ENCODE measurements around the gene IARS2. TPM values are rescaled to one million over a fixed set of nuclear protein-coding genes. Genes with fewer than 3 reads are reported as not detected.

Gene IARS2
- total RNA-seq, 3 donors from 2014 or later (not counting 1 experiment from before 2014, with no cell fraction given), result 27.5 to 35.0 (median 34.0) TPM

DNA sequence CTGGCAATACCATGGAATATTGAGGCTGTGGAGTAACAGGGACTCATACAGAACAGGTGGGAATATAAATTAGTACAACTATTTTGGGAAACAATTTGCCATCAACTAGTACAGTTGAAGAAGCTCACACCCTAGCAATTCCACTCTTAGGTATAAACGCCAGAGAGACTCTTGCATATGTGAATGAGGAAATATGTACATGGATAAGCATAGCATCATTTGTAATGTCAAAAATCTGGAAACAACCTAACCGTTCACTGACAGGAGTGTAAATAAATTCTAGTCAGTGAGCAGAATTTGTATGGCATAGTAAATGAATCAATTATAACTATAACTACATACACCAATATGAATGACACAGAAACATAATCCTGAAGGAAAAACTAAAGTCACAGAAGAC is 94.6 kb downstream of the IARS2 start:
- Histone ChIP-seq H3K27ac (ENCODE audit: low read length) (no peak overlapping the region), H3K4me1 (ENCODE audit: control insufficient read depth, insufficient read depth, low read length) (no peaks in the 10 kb centered on the region), H3K36me3 (ENCODE audit: control insufficient read depth, insufficient read depth, low read length) (peaks cover 76% of the 10 kb centered on the region), H3K4me3 (ENCODE audit: low read length) (no peak overlapping the region), H3K27me3 (ENCODE audit: control insufficient read depth, insufficient read depth, low read length) (no peaks in the 10 kb centered on the region), H3K9me3 (ENCODE audit: control insufficient read depth, insufficient read depth, low read length) (no peaks in the 10 kb centered on the region)
- no peaks in the 10 kb centered on the region for H3K4me1 Mint-ChIP-seq
- TF ChIP-seq, protein P1, sequence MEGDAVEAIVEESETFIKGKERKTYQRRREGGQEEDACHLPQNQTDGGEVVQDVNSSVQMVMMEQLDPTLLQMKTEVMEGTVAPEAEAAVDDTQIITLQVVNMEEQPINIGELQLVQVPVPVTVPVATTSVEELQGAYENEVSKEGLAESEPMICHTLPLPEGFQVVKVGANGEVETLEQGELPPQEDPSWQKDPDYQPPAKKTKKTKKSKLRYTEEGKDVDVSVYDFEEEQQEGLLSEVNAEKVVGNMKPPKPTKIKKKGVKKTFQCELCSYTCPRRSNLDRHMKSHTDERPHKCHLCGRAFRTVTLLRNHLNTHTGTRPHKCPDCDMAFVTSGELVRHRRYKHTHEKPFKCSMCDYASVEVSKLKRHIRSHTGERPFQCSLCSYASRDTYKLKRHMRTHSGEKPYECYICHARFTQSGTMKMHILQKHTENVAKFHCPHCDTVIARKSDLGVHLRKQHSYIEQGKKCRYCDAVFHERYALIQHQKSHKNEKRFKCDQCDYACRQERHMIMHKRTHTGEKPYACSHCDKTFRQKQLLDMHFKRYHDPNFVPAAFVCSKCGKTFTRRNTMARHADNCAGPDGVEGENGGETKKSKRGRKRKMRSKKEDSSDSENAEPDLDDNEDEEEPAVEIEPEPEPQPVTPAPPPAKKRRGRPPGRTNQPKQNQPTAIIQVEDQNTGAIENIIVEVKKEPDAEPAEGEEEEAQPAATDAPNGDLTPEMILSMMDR (IDR thresholded peaks at IDR 0.05), result no peak
- no peaks in the 10 kb centered on the region for H3K9me3 Mint-ChIP-seq
- no peaks in the 10 kb centered on the region for H3K27me3 Mint-ChIP-seq (ENCODE audit: low read depth in 2 of 2)
- intact Hi-C loops (cut with micrococcal nuclease), result no loop called here
- H3K27ac Mint-ChIP-seq, result no peak overlapping the region
- ATAC-seq, result no peak
- no peak for DNase-seq
- WGBS (ENCODE audit: insufficient coverage), result 100% methylated on average over 1 of the region's 2 CpGs
- peaks cover 14% of the 10 kb centered on the region for H3K36me3 Mint-ChIP-seq
- no peak overlapping the region for H3K4me3 Mint-ChIP-seq

DNA sequence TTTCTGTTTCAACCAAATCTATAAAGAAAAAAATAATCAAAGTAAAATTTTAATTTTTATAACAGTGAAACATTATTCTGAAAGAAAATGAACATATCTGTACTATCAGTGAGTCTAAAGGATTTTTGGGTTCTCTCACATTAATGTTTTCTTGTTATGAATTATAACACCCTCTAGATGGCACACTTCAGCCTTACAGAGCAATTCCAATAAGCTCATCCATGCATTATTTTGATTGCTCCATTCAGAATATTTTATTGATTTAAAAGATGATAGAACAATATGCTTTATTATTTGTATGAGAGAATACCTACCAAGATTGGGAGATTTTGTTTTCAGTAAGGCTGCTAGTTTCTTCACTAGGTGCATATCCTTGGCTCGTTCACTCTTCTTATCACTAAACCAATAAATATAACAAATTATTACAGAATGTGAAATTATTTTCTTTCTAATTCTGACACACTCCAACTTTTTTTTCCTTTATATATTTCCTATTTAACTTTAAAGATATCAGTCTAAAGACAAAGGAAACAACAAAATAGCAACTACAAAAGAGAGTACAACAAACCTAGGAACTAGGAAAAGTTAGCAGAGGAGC is 95.9 kb downstream of the IARS2 start:
- TF ChIP-seq, protein P1 (IDR thresholded peaks at IDR 0.05), result peak; percentile 42

DNA sequence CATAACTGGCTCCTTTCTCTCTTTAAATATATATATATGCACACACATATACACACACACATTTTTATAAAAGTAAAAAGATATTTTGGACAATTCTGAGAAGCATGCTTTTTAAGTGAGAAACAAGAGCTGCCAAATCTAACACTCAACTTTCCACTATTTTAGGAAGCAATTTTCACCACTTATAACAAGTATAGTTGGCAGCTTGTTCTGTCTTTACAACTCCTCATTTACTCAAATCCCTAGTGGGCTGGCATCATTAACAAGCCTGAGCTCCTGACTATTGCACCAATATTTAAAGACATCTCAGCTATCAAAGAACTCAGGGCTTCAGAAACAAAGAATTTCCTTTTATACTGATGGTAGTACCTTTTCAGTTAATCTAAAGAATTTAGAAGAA is 101.8 kb downstream of the IARS2 start:
- Mint-ChIP-seq H3K4me3 (no peak overlapping the region), H3K36me3 (peaks cover 7% of the 10 kb centered on the region), H3K4me1 (no peaks in the 10 kb centered on the region), H3K9me3 (no peaks in the 10 kb centered on the region), H3K27ac (no peak overlapping the region), H3K27me3 (ENCODE audit: low read depth in 2 of 2) (no peaks in the 10 kb centered on the region)
- no peak for DNase-seq
- intact Hi-C loops (cut with micrococcal nuclease), result no loop called here
- TF ChIP-seq, protein P1 (IDR thresholded peaks at IDR 0.05), result no peak
- Histone ChIP-seq H3K27me3 (ENCODE audit: control insufficient read depth, insufficient read depth, low read length) (no peaks in the 10 kb centered on the region), H3K4me3 (ENCODE audit: low read length) (no peak overlapping the region), H3K9me3 (ENCODE audit: control insufficient read depth, insufficient read depth, low read length) (no peaks in the 10 kb centered on the region), H3K27ac (ENCODE audit: low read length) (no peak overlapping the region), H3K36me3 (ENCODE audit: control insufficient read depth, insufficient read depth, low read length) (peaks cover 65% of the 10 kb centered on the region), H3K4me1 (ENCODE audit: control insufficient read depth, insufficient read depth, low read length) (no peaks in the 10 kb centered on the region)
- no peak for ATAC-seq

More for the DNA sequence above, 95.9 kb downstream of the IARS2 start:
- H3K4me1 ChIP-seq (ENCODE audit: control insufficient read depth, insufficient read depth, low read length), result no peaks in the 10 kb centered on the region
- Mint-ChIP-seq H3K27ac (no peak overlapping the region), H3K36me3 (peaks cover 18% of the 10 kb centered on the region), H3K4me3 (no peak overlapping the region), H3K9me3 (no peaks in the 10 kb centered on the region), H3K4me1 (no peaks in the 10 kb centered on the region), H3K27me3 (ENCODE audit: low read depth in 2 of 2) (no peaks in the 10 kb centered on the region)
- no peak overlapping the region for H3K27ac ChIP-seq (ENCODE audit: low read length)
- ATAC-seq (no peak), DNase-seq (peak in 1 of 2 donors; percentile 36)
- no peak overlapping the region for H3K4me3 ChIP-seq (ENCODE audit: low read length)
- WGBS (ENCODE audit: insufficient coverage), result no CpG with 5 or more reads among the region's 1 CpG
- intact Hi-C loops (cut with micrococcal nuclease), result no loop called here
- H3K9me3 ChIP-seq (ENCODE audit: control insufficient read depth, insufficient read depth, low read length), result no peaks in the 10 kb centered on the region
- H3K36me3 ChIP-seq (ENCODE audit: control insufficient read depth, insufficient read depth, low read length), result peaks cover 82% of the 10 kb centered on the region
- no peaks in the 10 kb centered on the region for H3K27me3 ChIP-seq (ENCODE audit: control insufficient read depth, insufficient read depth, low read length)

Other genes starting within 250 kb of the IARS2 start
- not detected for gene SLC30A10, start 165.6 kb upstream of the IARS2 start, total RNA-seq
- gene EPRS1, start 47.6 kb upstream of the IARS2 start, total RNA-seq, result 10 to 100 TPM; 46.8 to 61.2 (median 47.4) TPM
- 10 to 100 TPM in 1 of 3 donors, 1 to 10 TPM in 2; 8.8 to 11.6 (median 8.9) TPM for gene BPNT1, start 4.3 kb upstream of the IARS2 start, total RNA-seq
- 10 to 100 TPM; 47.3 to 52.7 (median 51.5) TPM for gene RAB3GAP2, start 178.3 kb downstream of the IARS2 start, total RNA-seq

All from natural killer cell (primary cell).